Heart left ventricle (tissue), 16 donors: ENCODE results near the gene PUS1. TPM values are rescaled to one million over a fixed set of nuclear protein-coding genes. Genes with fewer than 3 reads are reported as not detected.
"Not testable (repeated sequence)": the region's sequence is repeated elsewhere in the genome, so short reads cannot be mapped to it uniquely, and the experiment has no call there.

Experiments
- ATAC-seq, 4 donors: fragments of 200-7000 bp; cut with Tn5 transposase; one replicate each; pipeline ENCODE4 v1.9.1; 2020 to 2022; ENCODE audit warnings: moderate library complexity in 4 of 4, mild to moderate bottlenecking in 3 of 4, moderate number of reproducible peaks in 1 of 4
- DNase-seq, 5 donors: peaks; one replicate each; pipeline ENCODE4 v3.0.0-alpha.2; 2020
- H3K27ac ChIP-seq, 12 donors: fragments of 200-600 bp; sonication (generic) in 4 of 12; one replicate each; pipeline versions ENCODE4 v1.5.0 to v1.8.0; 2016 to 2022; ENCODE audit warnings: mild to moderate bottlenecking in 2 of 12
- H3K27me3 ChIP-seq, 9 donors: fragments of 200-600 bp; sonication (generic) in 2 of 9; one replicate each; pipeline versions ENCODE4 v1.5.1 to v1.8.0; 2016 to 2022; ENCODE audit warnings: mild to moderate bottlenecking in 3 of 9
- H3K36me3 ChIP-seq, 9 donors: fragments of 200-600 bp; sonication (generic) in 2 of 9; one replicate each; pipeline versions ENCODE4 v1.5.0 to v1.8.0; 2018 to 2022; ENCODE audit warnings: mild to moderate bottlenecking in 2 of 9
- H3K4me1 ChIP-seq, 12 donors: fragments of 200-600 bp; sonication (generic) in 4 of 12; one replicate each; pipeline versions ENCODE4 v1.5.0 to v1.8.0; 2016 to 2022; ENCODE audit warnings: mild to moderate bottlenecking in 3 of 12
- H3K4me3 ChIP-seq, 12 donors: fragments of 200-600 bp; sonication (generic) in 4 of 12; one replicate each; pipeline versions ENCODE4 v1.5.0 to v1.8.0; 2017 to 2022; ENCODE audit warnings: mild to moderate bottlenecking in 9 of 12, moderate library complexity in 4 of 12
- H3K9me3 ChIP-seq, 12 donors: fragments of 200-600 bp; sonication (generic) in 4 of 12; one replicate each; pipeline versions ENCODE4 v1.5.0 to v1.8.0; 2016 to 2022; ENCODE audit warnings: mild to moderate bottlenecking in 1 of 12
- CTCF ChIP-seq, 12 donors: fragments of 200-600 bp; sonication (generic) in 4 of 12; IDR thresholded peaks; one replicate each; pipeline versions ENCODE4 v1.5.0 to v1.8.0; 2018 to 2022; ENCODE audit warnings: antibody characterized with exemption in 12 of 12, mild to moderate bottlenecking in 5 of 12
- POLR2A ChIP-seq, 2 donors: fragments of 450-650 bp; IDR thresholded peaks; one replicate each; pipeline ENCODE4 v1.6.1; 2017; ENCODE audit warnings: antibody characterized with exemption in 2 of 2, mild to moderate bottlenecking in 2 of 2, moderate library complexity in 2 of 2
- WGBS, 4 donors: extraction: QIAGEN DNeasy Blood & Tissue Kit in 2 of 4; methylation state at CpG; one replicate each; pipeline versions ENCODE4 v1.1.5 to v1.1.7; 2013 to 2018; 5-methylcytosine and 5-hydroxymethylcytosine counted together
- intact Hi-C, 10 donors: fragments of 100-400 bp; cut with DNase I; formaldehyde crosslinking; loops; one replicate each; pipeline versions ENCODE4 v1.11.1 to v1.14.2; 2022
- polyA plus RNA-seq, 2 donors: library from polyadenylated mRNA; stranded (reverse); fragments of 200-250 nt; gene quantifications; one replicate each; pipeline ENCODE4 v1.2.3, GENCODE V29; 2013
- total RNA-seq, 9 donors: library from RNA; depleted of rRNA in 2 of 9; stranded (reverse); fragments of >200 nt in 2 of 9; fragmentation: NEBNext Ultra II Directional in 3 of 9; extraction: Animal tissue kit (Norgen Biotek cat#: 25700) in 3 of 9; gene quantifications; one replicate each; pipeline versions ENCODE4 v1.1.0 to v1.2.4, GENCODE V29; 2016 to 2023
- donor health status: ischemic (EF 13 %, LVEDD 7.1; RV severe dilation, severe dysfunction).
- donor health status: healthy with polysubstance abuse.
- donor health status: DM: no; HTN: yes; CAD: no.
- donor health status: DM: no; HTN: no; CAD: no.
- donor health status: ischemic (EF 25% LVEDD 6.9; RV normal size, moderate dysfunction).
- donor health status: ischemic (EF 25% LVEDD 5.7; RV mildly dilated, moderate dysfunction).
- donor health status: healthy.
- donor health status: DM: yes; HTN: yes; CAD: no.
- donor health status: ischemic (EF 35%, LVEDD 5.7; RV mildly dilated, moderate dysfunction).
- donor health status: nonischemic (EF 11% LVEDD 7.7; RV severe dilation, severe dysfunction).
- donor health status: DM: yes; HTN: yes; CAD: no.
- donor health status: PGD.
- donor health status: ischemic (EF 29% LVEDD 5.4; RV normal size, mild dysfunction).
- donor health status: nonischemic (EF 23%, LVEDD 6.1; RV moderate dilation, normal function).

The PUS1 gene
- total and polyA plus RNA-seq, 11 donors: 6.1 to 13.5 (median 8.8) TPM

GRCh38 chr12:131950182-131950913, 21.3 kb downstream of the PUS1 start:
- no peak for TF ChIP-seq POLR2A (IDR thresholded peaks at IDR 0.05)
- TF ChIP-seq CTCF (IDR thresholded peaks at IDR 0.05): no peak
- Histone ChIP-seq H3K27me3 (no peaks in the 10 kb centered on the region), H3K4me3 (peak overlapping the region; percentile 62 to 99 (median 92)), H3K9me3 (no peaks in the 10 kb centered on the region), H3K4me1 (peaks cover 0 to 47% (median 15%) of the 10 kb centered on the region in 12 donors), H3K27ac (peak overlapping the region; percentile 46 to 87 (median 81)), H3K36me3 (no peaks in the 10 kb centered on the region)
- 1% methylated on average over 31 to 79 of the region's 79 CpGs for WGBS, 4 donors
- ATAC-seq (peak in 2 of 4 donors; percentile 14 to 18), DNase-seq (peak in 4 of 5 donors; percentile 25 to 77 (median 40))
- intact Hi-C loops: loop anchor here in 1 of 10 donors (10.0 kb wide), 1 partner anchor 116 kb away; no protein-coding TSS in a partner anchor

- not testable (repeated sequence) for H3K9me3 ChIP-seq, H3K27me3 ChIP-seq, H3K4me3 ChIP-seq, H3K36me3 ChIP-seq, ATAC-seq, DNase-seq, H3K27ac ChIP-seq
- intact Hi-C loops: loop anchor here in 1 of 10 donors (10.0 kb wide), 1 partner anchor 119 kb away; no protein-coding TSS in a partner anchor
- H3K4me1 ChIP-seq: peaks cover 0 to 48% (median 34%) of the 10 kb centered on the region in 12 donors
- 93 to 95% (median 94%) methylated on average over 9 of the region's 9 CpGs for WGBS, 4 donors
These were observed 24.7 kb downstream of the PUS1 start for GRCh38 chr12:131953810-131954209.

GRCh38 chr12:131954460-131954859, 25.4 kb downstream of the PUS1 start:
- H3K4me1 ChIP-seq: peaks cover 0 to 49% (median 39%) of the 10 kb centered on the region in 12 donors
- intact Hi-C loops: loop anchor here in 1 of 10 donors (10.0 kb wide), 1 partner anchor 120 kb away; no protein-coding TSS in a partner anchor
- DNase-seq, H3K9me3 ChIP-seq, H3K4me3 ChIP-seq, H3K27me3 ChIP-seq, H3K36me3 ChIP-seq, ATAC-seq, H3K27ac ChIP-seq: not testable (repeated sequence)
- WGBS, 4 donors: 91 to 96% (median 96%) methylated on average over 13 of the region's 13 CpGs

GRCh38 chr12:131959116-131959515, 30.0 kb downstream of the PUS1 start:
- TF ChIP-seq POLR2A (IDR thresholded peaks at IDR 0.05) (no peak), CTCF (IDR thresholded peaks at IDR 0.05) (no peak)
- no peaks in the 10 kb centered on the region for H3K27me3 ChIP-seq
- H3K4me1 ChIP-seq: peaks cover 0 to 47% (median 32%) of the 10 kb centered on the region in 12 donors
- no peak for DNase-seq
- peak in 1 of 4 donors; percentile 12 for ATAC-seq
- peaks cover 0 to 21% (median 7%) of the 10 kb centered on the region in 9 donors for H3K36me3 ChIP-seq
- H3K9me3 ChIP-seq: no peaks in the 10 kb centered on the region
- no peak overlapping the region for H3K4me3 ChIP-seq
- intact Hi-C loops: loop anchor here in 2 of 10 donors (5.0 to 10.0 kb wide), 2 partner anchors 43 to 124 kb away; no protein-coding TSS in a partner anchor
- H3K27ac ChIP-seq: no peak overlapping the region
- WGBS, 4 donors: 39 to 69% (median 64%) methylated on average over 4 of the region's 4 CpGs
